Activated CD4-positive, alpha-beta T cell treated with anti-CD3 and anti-CD28 coated beads, Interleukin-2, amount 50 U/mL, for 48 hours (primary cell): Measurements from ENCODE around the gene SHMT2.
"Not testable (repeated sequence)": the region's sequence is repeated elsewhere in the genome, so short reads cannot be mapped to it uniquely, and the experiment has no call there.

ENCODE experiments used
- DNase-seq, 2 experiments: peaks; one replicate each; pipeline ENCODE4 v3.0.0-alpha.2; 2020

SHMT2 gene

GRCh38 chr12:57272337-57273151 is 43.0 kb downstream of the SHMT2 start:
- no peak for DNase-seq

- no peak for DNase-seq
These were observed 44.0 kb downstream of the SHMT2 start for GRCh38 chr12:57273516-57273915.

GRCh38 chr12:57276233-57276632 is 46.7 kb downstream of the SHMT2 start:
- not testable (repeated sequence) for DNase-seq

- peak; percentile 21 to 32 for DNase-seq
These were observed 47.5 kb downstream of the SHMT2 start for GRCh38 chr12:57276935-57277563.

GRCh38 chr12:57278465-57279381 is 49.2 kb downstream of the SHMT2 start:
- no peak for DNase-seq

- peak; percentile 69 to 79 for DNase-seq
These were observed 50.9 kb downstream of the SHMT2 start for GRCh38 chr12:57280211-57281062.

- not testable (repeated sequence) for DNase-seq
These were observed 52.6 kb downstream of the SHMT2 start for GRCh38 chr12:57282073-57282472.
